ENCODE results near the gene OR2D3. TPM values are rescaled to one million over a fixed set of nuclear protein-coding genes. Genes with fewer than 3 reads are reported as not detected.

The OR2D3 gene
- total and polyA plus RNA-seq, 2 of the 4 experiments (the other 2 are of a cell fraction) = not detected

GRCh38 chr11:6898911-6899310, 21.9 kb upstream of the OR2D3 start:
- Histone ChIP-seq H3K23ac (ENCODE audit: low read depth, low read length) (no peak overlapping the region), H4K8ac (ENCODE audit: low read depth in 2 of 2, low read length in 2 of 2) (no peak overlapping the region), H2AK9ac (replicated peaks; ENCODE audit: low read depth, low read length, poor library complexity) (no peak overlapping the region), H4K20me1 (ENCODE audit: insufficient read depth, low read length) (no peaks in the 10 kb centered on the region), H3K14ac (replicated peaks; ENCODE audit: low read depth, low read length) (no peak overlapping the region), H3K4me2 (ENCODE audit: low read depth, low read length) (no peak overlapping the region), H3K27me3 (ENCODE audit: control insufficient read depth, insufficient read depth, low read length) (no peaks in the 10 kb centered on the region), H2BK120ac (ENCODE audit: low read depth, low read length) (no peak overlapping the region), H2BK20ac (ENCODE audit: low read depth, low read length) (no peak overlapping the region), H4K5ac (ENCODE audit: low read depth, low read length) (no peak overlapping the region), H3K56ac (ENCODE audit: extremely low read depth, insufficient read depth, low read length) (no peak overlapping the region), H3K4me3 (ENCODE audit: insufficient read depth, low read depth, low read length) (no peak overlapping the region), H3K4me1 (ENCODE audit: control insufficient read depth, insufficient read depth, low read length) (no peaks in the 10 kb centered on the region), H3K27ac (ENCODE audit: insufficient read depth, low read length) (no peak overlapping the region), H4K91ac (ENCODE audit: insufficient read depth, low read depth, low read length) (no peak overlapping the region), H3K9me3 (ENCODE audit: control insufficient read depth, insufficient read depth, low read length) (no peaks in the 10 kb centered on the region), H3K36me3 (ENCODE audit: control insufficient read depth, insufficient read depth, low read length) (no peaks in the 10 kb centered on the region), H3K18ac (ENCODE audit: low read depth, low read length) (no peak overlapping the region), H3K9ac (ENCODE audit: low read depth, low read length) (no peak overlapping the region), H2BK15ac (ENCODE audit: low read depth, low read length) (no peak overlapping the region), H3K4ac (ENCODE audit: low read depth, low read length) (no peak overlapping the region), H2BK5ac (ENCODE audit: low read depth, low read length, poor library complexity, severe bottlenecking) (no peak overlapping the region), H3K9me1 (ENCODE audit: insufficient read depth, low read length) (no peaks in the 10 kb centered on the region), H3K79me1 (ENCODE audit: low read depth in 1 of 2, low read length in 2 of 2) (no peaks in the 10 kb centered on the region), H2AK5ac (ENCODE audit: low read depth, low read length) (no peak overlapping the region), H2AFZ (replicated peaks; ENCODE audit: low read length, poor library complexity) (no peak overlapping the region)
- POLR2A ChIA-PET (ENCODE audit: unreplicated experiment) = no interaction called here
- intact Hi-C loops (cut with micrococcal nuclease) = no loop called here
- no peak for DNase-seq
- in situ Hi-C loops (cut with MboI; ENCODE audit: low sequenced_read_pairs) = no loop called here
- ATAC-seq (ENCODE audit: low read depth) = no peak
- no CpG with 5 or more reads among the region's 1 CpG for WGBS, 2 experiments (ENCODE audit: extremely low coverage in 2 of 2, insufficient read length in 1 of 2)
- no TSS peak for BruUV-seq (replicated peaks)
- TF ChIP-seq RCOR1 (IDR thresholded peaks at IDR 0.05; ENCODE audit: insufficient replicate concordance, low read length) = no peak
- no peak for TF ChIP-seq USF2 (IDR thresholded peaks at IDR 0.05; ENCODE audit: low read depth, low read length)
- TF ChIP-seq CTCF (conservative IDR thresholded peaks at IDR 0.05; ENCODE audit: low read depth, low read length) = no peak
- TF ChIP-seq CHD1 (IDR thresholded peaks at IDR 0.05; ENCODE audit: low read depth, low read length) = no peak
- TF ChIP-seq NFE2L2 (IDR thresholded peaks at IDR 0.05; ENCODE audit: low read depth, low read length) = no peak
- TF ChIP-seq SMC3 (IDR thresholded peaks at IDR 0.05; ENCODE audit: low read depth, low read length) = no peak
- TF ChIP-seq CEBPB (IDR thresholded peaks at IDR 0.05; ENCODE audit: low read depth, low read length) = peak; percentile 51
- TF ChIP-seq MAFK (IDR thresholded peaks at IDR 0.05; ENCODE audit: low read depth, low read length) = no peak
- dilution Hi-C loops (cut with HindIII; ENCODE audit: low sequenced_read_pairs, unreplicated experiment) = no loop called here
- CTCF ChIA-PET = no interaction called here

Data from IMR-90 (cell line).